GM21786 (cell line): ENCODE measurements around the gene FOXJ3.
A peak's percentile ranks its signal among the peaks of the same experiment; 100 is the strongest.
"Not testable (repeated sequence)": the region's sequence is repeated elsewhere in the genome, so short reads cannot be mapped to it uniquely, and the experiment has no call there.

ENCODE experiments used
- ATAC-seq: cut with Tn5 transposase; IDR thresholded peaks from one replicate; pipeline ENCODE4 v1.9.1; 2021; ENCODE audit not compliant: unreplicated experiment

FOXJ3 gene

GRCh38 chr1:42259059-42259738 lies 75.8 kb downstream of the FOXJ3 start:
- peak; percentile 69 for ATAC-seq

- ATAC-seq, result no peak
Observed at GRCh38 chr1:42258218-42258617, 76.8 kb downstream of the FOXJ3 start.

- ATAC-seq, result no peak
Observed at GRCh38 chr1:42251042-42251441, 84.0 kb downstream of the FOXJ3 start.

GRCh38 chr1:42250164-42250563 lies 84.9 kb downstream of the FOXJ3 start:
- ATAC-seq, result no peak

- no peak for ATAC-seq
Observed at GRCh38 chr1:42240966-42241755, 93.9 kb downstream of the FOXJ3 start.

- ATAC-seq, result no peak
Observed at GRCh38 chr1:42239555-42239954, 95.5 kb downstream of the FOXJ3 start.

- ATAC-seq, result no peak
Observed at GRCh38 chr1:42239041-42239440, 96.0 kb downstream of the FOXJ3 start.

GRCh38 chr1:42231253-42231652 lies 103.8 kb downstream of the FOXJ3 start:
- no peak for ATAC-seq

- ATAC-seq, result no peak
Observed at GRCh38 chr1:42228938-42229337, 106.1 kb downstream of the FOXJ3 start.

- ATAC-seq, result no peak
Observed at GRCh38 chr1:42223036-42223435, 112.0 kb downstream of the FOXJ3 start.

GRCh38 chr1:42221952-42222606 lies 113.0 kb downstream of the FOXJ3 start:
- no peak for ATAC-seq

GRCh38 chr1:42221456-42221855 lies 113.6 kb downstream of the FOXJ3 start:
- ATAC-seq, result no peak

GRCh38 chr1:42219627-42220026 lies 115.4 kb downstream of the FOXJ3 start:
- no peak for ATAC-seq

- ATAC-seq, result no peak
Observed at GRCh38 chr1:42214447-42214871, 120.6 kb downstream of the FOXJ3 start.

GRCh38 chr1:42211224-42211623 lies 123.8 kb downstream of the FOXJ3 start:
- no peak for ATAC-seq

GRCh38 chr1:42210421-42211133 lies 124.5 kb downstream of the FOXJ3 start:
- ATAC-seq, result no peak

- ATAC-seq, result no peak
Observed at GRCh38 chr1:42209526-42210251, 125.3 kb downstream of the FOXJ3 start.

GRCh38 chr1:42206930-42207329 lies 128.1 kb downstream of the FOXJ3 start:
- ATAC-seq, result not testable (repeated sequence)

- no peak for ATAC-seq
Observed at GRCh38 chr1:42206164-42206563, 128.9 kb downstream of the FOXJ3 start.

GRCh38 chr1:42201986-42202385 lies 133.0 kb downstream of the FOXJ3 start:
- ATAC-seq, result no peak

- no peak for ATAC-seq
Observed at GRCh38 chr1:42198251-42198650, 136.8 kb downstream of the FOXJ3 start.
